Erythroblast (primary cell): Measurements from ENCODE around the gene ZSWIM8.

Experiments
- GATA1 ChIP-seq: IDR thresholded peaks from 2 replicates; pipeline ENCODE4 v1.6.1; 2011; ENCODE audit warnings: low read depth, mild to moderate bottlenecking, control low read depth, low read length, moderate library complexity
- POLR2A ChIP-seq: IDR thresholded peaks from 2 replicates; pipeline ENCODE4 v1.6.1; 2011; ENCODE audit warnings: mild to moderate bottlenecking, low read length

- TF ChIP-seq POLR2A (no peak), GATA1 (no peak)
Measured at GRCh38 chr10:73759512-73760115, 25.8 kb upstream of the ZSWIM8 start.
